ENCODE data around the gene ZNF74. TPM values are rescaled to one million over a fixed set of nuclear protein-coding genes. Genes with fewer than 3 reads are reported as not detected.

Gene ZNF74
- total and polyA plus RNA-seq, 2 donors (not counting 1 experiment from before 2014, with no cell fraction given), result 11.6 TPM

Small RNA genes within 50 kb of the gene (small RNA-seq; reads per million reads assigned to genes)
- not detected for gene RNU6-225P (ENCODE audit: insufficient read length, low read depth, low replicate concordance)

Other genes starting within 250 kb of the ZNF74 start
- gene CCDC188, start 243.1 kb upstream of the ZNF74 start, total RNA-seq, result not detected in 2 replicates
- not detected in 2 replicates for gene CCDC188, start 243.1 kb upstream of the ZNF74 start, polyA plus RNA-seq
- 0.42 and 0.51 TPM in 2 replicates for gene RTN4R, start 125.8 kb upstream of the ZNF74 start, total RNA-seq
- gene RTN4R, start 125.8 kb upstream of the ZNF74 start, polyA plus RNA-seq, result 0.79 and 0.92 TPM in 2 replicates
- gene DGCR6L, start 74.1 kb upstream of the ZNF74 start, total RNA-seq, result 20.5 and 21.2 TPM in 2 replicates
- 24.3 and 33.4 TPM in 2 replicates for gene DGCR6L, start 74.1 kb upstream of the ZNF74 start, polyA plus RNA-seq
- 0.68 and 0.86 TPM in 2 replicates for gene SCARF2, start 43.7 kb downstream of the ZNF74 start, total RNA-seq
- 1.3 and 1.8 TPM in 2 replicates for gene SCARF2, start 43.7 kb downstream of the ZNF74 start, polyA plus RNA-seq
- 45.6 and 55.7 TPM in 2 replicates for gene KLHL22, start 101.6 kb downstream of the ZNF74 start, total RNA-seq
- 33.9 and 37.0 TPM in 2 replicates for gene KLHL22, start 101.6 kb downstream of the ZNF74 start, polyA plus RNA-seq
- 134 and 156 TPM in 2 replicates for gene MED15, start 113.5 kb downstream of the ZNF74 start, total RNA-seq
- 109 and 116 TPM in 2 replicates for gene MED15, start 113.5 kb downstream of the ZNF74 start, polyA plus RNA-seq

Data from B cell (primary cell).